ENCODE results near the gene PLD6. TPM values are rescaled to one million over a fixed set of nuclear protein-coding genes. Genes with fewer than 3 reads are reported as not detected.

PLD6 gene
- total RNA-seq, 1 donor from 2014 or later, result 0.55 TPM

DNA sequence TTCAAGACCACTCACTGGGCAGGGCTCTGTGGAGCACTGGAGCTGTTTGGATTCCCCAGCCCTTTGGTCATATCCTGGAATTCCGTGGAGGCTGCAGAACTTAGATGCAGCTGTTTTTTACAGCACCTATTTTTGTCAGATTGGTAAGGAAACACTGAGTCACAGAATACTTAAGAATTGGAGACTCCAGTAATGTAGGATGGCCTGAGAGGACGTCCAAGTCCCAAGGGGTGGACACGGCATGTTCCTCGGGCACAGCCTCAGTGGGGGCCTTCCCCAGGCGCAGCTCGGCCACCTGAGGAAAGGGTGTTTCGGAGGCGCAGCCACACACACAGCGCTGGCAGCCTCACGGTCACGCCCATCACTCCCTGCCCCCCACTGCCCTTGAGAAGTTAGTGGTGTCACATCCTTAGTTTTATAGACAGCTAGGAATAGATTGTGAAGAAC is 14.8 kb downstream of the PLD6 start:
- Mint-ChIP-seq H3K27me3 (ENCODE audit: low read depth) (no peaks in the 10 kb centered on the region), H3K27ac (ENCODE audit: unreplicated experiment) (peak overlapping the region; percentile 76), H3K4me1 (ENCODE audit: low read depth) (peaks cover 52% of the 10 kb centered on the region), H3K4me3 (ENCODE audit: unreplicated experiment) (peak overlapping the region; percentile 29), H3K9me3 (ENCODE audit: low read depth) (no peaks in the 10 kb centered on the region), H3K36me3 (ENCODE audit: low read depth) (peaks cover 7% of the 10 kb centered on the region)
- TF ChIP-seq, protein P1, sequence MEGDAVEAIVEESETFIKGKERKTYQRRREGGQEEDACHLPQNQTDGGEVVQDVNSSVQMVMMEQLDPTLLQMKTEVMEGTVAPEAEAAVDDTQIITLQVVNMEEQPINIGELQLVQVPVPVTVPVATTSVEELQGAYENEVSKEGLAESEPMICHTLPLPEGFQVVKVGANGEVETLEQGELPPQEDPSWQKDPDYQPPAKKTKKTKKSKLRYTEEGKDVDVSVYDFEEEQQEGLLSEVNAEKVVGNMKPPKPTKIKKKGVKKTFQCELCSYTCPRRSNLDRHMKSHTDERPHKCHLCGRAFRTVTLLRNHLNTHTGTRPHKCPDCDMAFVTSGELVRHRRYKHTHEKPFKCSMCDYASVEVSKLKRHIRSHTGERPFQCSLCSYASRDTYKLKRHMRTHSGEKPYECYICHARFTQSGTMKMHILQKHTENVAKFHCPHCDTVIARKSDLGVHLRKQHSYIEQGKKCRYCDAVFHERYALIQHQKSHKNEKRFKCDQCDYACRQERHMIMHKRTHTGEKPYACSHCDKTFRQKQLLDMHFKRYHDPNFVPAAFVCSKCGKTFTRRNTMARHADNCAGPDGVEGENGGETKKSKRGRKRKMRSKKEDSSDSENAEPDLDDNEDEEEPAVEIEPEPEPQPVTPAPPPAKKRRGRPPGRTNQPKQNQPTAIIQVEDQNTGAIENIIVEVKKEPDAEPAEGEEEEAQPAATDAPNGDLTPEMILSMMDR (IDR thresholded peaks at IDR 0.05), result no peak
- peak; percentile 73 for DNase-seq (ENCODE audit: low spot score)

DNA sequence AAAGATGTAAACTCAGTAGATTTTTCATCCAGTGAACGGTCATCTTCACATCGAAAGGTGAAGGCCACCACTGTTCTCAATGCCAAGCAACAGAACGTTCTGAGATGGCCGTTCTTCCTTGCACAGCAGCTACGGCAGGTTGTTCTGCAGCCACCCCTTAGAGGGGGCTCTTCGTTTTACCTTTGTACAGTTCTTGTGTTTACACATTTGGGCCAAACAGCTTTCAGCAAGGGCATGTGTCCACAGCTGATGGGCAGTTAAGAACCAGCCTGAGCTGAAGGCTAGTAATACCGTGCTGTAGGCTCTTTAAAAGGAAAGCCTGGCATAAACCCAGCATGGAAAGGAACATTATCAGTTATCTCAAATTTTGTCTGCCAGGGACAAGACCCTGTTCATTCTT is 15.9 kb downstream of the PLD6 start:
- peak overlapping the region; percentile 76 for H3K27ac Mint-ChIP-seq (ENCODE audit: unreplicated experiment)
- H3K36me3 Mint-ChIP-seq (ENCODE audit: low read depth), result peaks cover 12% of the 10 kb centered on the region
- TF ChIP-seq, protein P1 (IDR thresholded peaks at IDR 0.05), result no peak
- H3K27me3 Mint-ChIP-seq (ENCODE audit: low read depth), result no peaks in the 10 kb centered on the region
- H3K9me3 Mint-ChIP-seq (ENCODE audit: low read depth), result no peaks in the 10 kb centered on the region
- H3K4me1 Mint-ChIP-seq (ENCODE audit: low read depth), result peaks cover 61% of the 10 kb centered on the region
- H3K4me3 Mint-ChIP-seq (ENCODE audit: unreplicated experiment), result no peak overlapping the region
- no peak for DNase-seq (ENCODE audit: low spot score)

DNA sequence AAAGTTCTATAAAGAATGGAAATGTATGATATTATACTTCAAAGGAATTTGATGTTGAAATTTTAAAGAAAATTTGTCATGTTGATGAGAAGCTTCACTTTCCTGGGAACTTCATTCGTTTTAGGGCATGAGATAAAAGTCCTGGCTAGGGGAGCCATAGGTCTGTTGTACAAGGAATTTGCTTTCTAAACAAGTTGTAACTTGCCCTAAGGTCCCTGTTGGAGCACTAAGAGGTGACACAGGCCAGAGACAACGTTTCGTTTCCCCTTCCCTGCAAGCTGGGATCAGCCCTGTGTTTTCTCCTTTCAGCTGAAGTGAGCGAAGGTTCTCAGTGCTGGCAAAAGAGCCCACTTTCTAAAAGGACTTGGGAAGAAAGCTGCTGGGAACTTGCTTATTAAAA is 16.6 kb downstream of the PLD6 start:
- no peak for DNase-seq (ENCODE audit: low spot score)
- no peaks in the 10 kb centered on the region for H3K27me3 Mint-ChIP-seq (ENCODE audit: low read depth)
- H3K36me3 Mint-ChIP-seq (ENCODE audit: low read depth), result peaks cover 16% of the 10 kb centered on the region
- H3K4me3 Mint-ChIP-seq (ENCODE audit: unreplicated experiment), result no peak overlapping the region
- peak overlapping the region; percentile 1 for H3K27ac Mint-ChIP-seq (ENCODE audit: unreplicated experiment)
- TF ChIP-seq, protein P1 (IDR thresholded peaks at IDR 0.05), result no peak
- H3K9me3 Mint-ChIP-seq (ENCODE audit: low read depth), result no peaks in the 10 kb centered on the region
- H3K4me1 Mint-ChIP-seq (ENCODE audit: low read depth), result peaks cover 61% of the 10 kb centered on the region

DNA sequence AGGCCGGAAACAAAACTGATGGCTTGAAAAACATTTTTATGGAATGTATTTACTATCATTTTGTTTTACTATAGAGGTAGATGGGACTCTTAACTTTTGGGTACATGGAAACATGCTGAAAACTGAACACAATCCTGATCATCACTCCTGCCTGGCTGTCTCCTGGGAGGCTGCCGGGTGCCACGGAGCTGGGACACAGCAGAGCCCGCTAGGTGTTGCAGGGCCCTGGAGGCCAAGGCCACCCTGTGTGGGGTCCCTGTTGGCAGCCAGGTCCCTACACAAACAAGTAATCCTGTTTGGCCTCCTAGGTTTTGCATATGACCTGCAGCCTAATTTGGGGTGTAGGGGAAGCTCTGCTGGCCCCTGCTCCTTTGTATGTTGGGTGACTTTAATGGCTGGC is 17.5 kb downstream of the PLD6 start:
- H3K4me3 Mint-ChIP-seq (ENCODE audit: unreplicated experiment), result no peak overlapping the region
- H3K9me3 Mint-ChIP-seq (ENCODE audit: low read depth), result no peaks in the 10 kb centered on the region
- H3K27me3 Mint-ChIP-seq (ENCODE audit: low read depth), result no peaks in the 10 kb centered on the region
- no peak overlapping the region for H3K27ac Mint-ChIP-seq (ENCODE audit: unreplicated experiment)
- H3K36me3 Mint-ChIP-seq (ENCODE audit: low read depth), result peaks cover 21% of the 10 kb centered on the region
- peak; percentile 52 for DNase-seq (ENCODE audit: low spot score)
- H3K4me1 Mint-ChIP-seq (ENCODE audit: low read depth), result peaks cover 61% of the 10 kb centered on the region
- TF ChIP-seq, protein P1 (IDR thresholded peaks at IDR 0.05), result no peak

DNA sequence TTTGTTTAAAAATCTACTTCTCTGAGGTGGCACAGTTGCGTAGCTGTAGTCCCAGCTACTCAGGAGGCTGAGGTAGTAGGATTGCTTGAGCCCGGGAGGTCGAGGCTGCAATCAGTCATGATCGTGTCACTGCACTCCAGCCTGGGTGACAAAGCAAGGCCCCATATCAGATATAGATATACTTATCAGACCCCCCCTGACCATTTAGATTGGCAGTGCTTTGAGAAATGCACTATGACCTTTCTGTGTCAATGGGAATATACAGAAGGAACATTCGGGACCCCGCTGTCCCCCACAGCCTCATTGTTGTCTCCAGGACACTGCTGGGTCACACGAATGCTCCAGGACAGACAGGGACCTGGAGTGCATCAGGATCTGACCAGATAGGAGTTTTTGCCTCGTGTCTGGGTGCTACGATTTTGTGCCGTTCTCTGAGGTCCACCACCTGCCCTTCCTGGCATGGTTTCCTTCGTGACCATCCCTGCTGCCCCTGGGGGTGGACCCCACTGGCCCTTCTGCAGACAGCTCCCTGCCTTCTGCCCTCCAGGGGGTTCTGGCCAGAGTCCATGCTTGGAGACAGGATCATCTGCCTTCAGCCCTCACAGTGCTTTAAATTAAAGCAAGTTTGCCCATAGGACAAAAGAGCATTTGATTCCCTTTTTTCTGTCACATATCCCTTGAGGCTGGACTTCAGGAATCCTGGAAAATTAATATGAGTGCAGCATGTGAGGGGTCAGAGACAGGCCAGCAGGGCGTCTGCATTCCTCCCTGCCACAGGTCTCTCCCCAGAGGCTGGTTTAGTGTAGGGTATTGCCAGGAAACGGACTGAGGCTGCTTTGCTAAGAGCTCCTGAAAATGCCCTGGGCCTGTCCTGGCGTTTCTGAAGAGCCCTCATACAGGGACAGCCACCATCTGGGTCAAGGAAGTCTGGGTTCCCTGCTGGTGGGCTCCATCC is 19.3 kb downstream of the PLD6 start:
- H3K4me3 Mint-ChIP-seq (ENCODE audit: unreplicated experiment), result no peak overlapping the region
- peak overlapping the region; percentile 27 for H3K27ac Mint-ChIP-seq (ENCODE audit: unreplicated experiment)
- H3K27me3 Mint-ChIP-seq (ENCODE audit: low read depth), result no peaks in the 10 kb centered on the region
- no peaks in the 10 kb centered on the region for H3K9me3 Mint-ChIP-seq (ENCODE audit: low read depth)
- DNase-seq (ENCODE audit: low spot score), result peak; percentile 72
- TF ChIP-seq, protein P1 (IDR thresholded peaks at IDR 0.05), result no peak
- peaks cover 64% of the 10 kb centered on the region for H3K4me1 Mint-ChIP-seq (ENCODE audit: low read depth)
- peaks cover 26% of the 10 kb centered on the region for H3K36me3 Mint-ChIP-seq (ENCODE audit: low read depth)
